ENCODE results near the gene KCNC1.

DNA sequence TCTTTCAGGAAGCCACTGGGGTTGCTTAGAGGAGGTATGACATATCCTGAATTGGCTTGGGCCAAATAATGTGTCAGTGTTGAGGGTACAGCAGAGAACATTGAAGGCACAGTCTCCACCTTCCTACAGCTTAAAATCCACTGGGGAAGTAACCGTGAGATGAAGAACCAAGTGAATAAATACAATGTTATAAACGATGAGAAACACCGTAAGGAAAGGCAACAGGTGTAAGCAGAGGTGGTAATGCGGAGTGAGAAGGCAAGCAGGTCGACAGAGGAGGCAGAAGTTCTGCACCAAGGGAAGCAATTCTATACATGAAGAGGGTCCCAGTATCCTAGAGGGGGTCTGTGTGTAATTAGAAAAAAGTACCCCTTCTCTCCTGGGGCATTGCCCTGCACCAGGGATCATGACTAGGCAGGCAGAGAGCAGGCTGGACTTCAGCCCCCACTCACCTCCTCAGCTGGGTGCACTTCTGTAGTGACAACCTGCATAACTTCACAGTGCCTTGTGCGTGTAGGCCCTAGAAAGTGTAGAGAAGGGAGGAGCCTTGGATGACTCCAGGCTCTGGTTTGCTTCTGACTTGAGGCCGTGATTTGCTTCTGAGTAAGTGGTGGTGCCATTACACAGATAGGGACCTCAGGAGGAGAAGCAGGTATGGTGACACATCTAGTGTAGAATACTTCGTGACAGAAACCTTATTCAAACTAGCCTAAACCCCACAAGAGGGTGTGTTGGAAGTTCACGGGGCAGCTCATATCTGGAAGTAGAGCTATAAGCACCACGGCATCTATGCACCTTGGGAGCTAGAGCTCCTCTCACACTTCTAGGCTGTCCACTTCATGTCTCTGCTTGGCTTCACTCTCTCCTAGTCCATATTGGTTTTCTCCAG, 10.3 kb upstream of the KCNC1 start:
- TF ChIP-seq, protein P1, sequence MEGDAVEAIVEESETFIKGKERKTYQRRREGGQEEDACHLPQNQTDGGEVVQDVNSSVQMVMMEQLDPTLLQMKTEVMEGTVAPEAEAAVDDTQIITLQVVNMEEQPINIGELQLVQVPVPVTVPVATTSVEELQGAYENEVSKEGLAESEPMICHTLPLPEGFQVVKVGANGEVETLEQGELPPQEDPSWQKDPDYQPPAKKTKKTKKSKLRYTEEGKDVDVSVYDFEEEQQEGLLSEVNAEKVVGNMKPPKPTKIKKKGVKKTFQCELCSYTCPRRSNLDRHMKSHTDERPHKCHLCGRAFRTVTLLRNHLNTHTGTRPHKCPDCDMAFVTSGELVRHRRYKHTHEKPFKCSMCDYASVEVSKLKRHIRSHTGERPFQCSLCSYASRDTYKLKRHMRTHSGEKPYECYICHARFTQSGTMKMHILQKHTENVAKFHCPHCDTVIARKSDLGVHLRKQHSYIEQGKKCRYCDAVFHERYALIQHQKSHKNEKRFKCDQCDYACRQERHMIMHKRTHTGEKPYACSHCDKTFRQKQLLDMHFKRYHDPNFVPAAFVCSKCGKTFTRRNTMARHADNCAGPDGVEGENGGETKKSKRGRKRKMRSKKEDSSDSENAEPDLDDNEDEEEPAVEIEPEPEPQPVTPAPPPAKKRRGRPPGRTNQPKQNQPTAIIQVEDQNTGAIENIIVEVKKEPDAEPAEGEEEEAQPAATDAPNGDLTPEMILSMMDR (IDR thresholded peaks at IDR 0.05), result no peak
- TF ChIP-seq POLR2A (IDR thresholded peaks at IDR 0.05), result no peak

Measured in thyroid gland (tissue), 4 donors.